ENCODE data around the gene C20orf204.

C20orf204 gene

DNA sequence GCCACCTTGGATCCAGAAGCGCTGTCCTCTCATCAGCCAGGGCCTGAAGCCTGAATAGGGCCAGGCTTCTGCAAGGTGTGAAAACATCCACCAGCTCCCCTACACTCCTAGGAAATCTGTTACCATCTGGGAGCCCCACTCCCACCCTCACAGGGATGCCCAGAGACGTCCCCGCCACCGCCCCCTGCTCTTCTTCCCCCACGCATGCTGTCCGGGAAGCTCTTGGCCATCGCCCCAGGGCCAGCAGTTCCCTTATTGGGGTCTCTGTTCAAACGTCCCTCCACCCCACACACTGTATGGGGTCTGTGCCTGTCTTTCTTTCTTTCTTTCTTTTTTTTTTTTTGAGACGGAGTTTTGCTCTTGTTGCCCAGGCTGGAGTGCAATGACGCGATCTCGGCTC lies 39.6 kb downstream of the C20orf204 start:
- TF ChIP-seq, protein P1, sequence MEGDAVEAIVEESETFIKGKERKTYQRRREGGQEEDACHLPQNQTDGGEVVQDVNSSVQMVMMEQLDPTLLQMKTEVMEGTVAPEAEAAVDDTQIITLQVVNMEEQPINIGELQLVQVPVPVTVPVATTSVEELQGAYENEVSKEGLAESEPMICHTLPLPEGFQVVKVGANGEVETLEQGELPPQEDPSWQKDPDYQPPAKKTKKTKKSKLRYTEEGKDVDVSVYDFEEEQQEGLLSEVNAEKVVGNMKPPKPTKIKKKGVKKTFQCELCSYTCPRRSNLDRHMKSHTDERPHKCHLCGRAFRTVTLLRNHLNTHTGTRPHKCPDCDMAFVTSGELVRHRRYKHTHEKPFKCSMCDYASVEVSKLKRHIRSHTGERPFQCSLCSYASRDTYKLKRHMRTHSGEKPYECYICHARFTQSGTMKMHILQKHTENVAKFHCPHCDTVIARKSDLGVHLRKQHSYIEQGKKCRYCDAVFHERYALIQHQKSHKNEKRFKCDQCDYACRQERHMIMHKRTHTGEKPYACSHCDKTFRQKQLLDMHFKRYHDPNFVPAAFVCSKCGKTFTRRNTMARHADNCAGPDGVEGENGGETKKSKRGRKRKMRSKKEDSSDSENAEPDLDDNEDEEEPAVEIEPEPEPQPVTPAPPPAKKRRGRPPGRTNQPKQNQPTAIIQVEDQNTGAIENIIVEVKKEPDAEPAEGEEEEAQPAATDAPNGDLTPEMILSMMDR (IDR thresholded peaks at IDR 0.05): no peak

DNA sequence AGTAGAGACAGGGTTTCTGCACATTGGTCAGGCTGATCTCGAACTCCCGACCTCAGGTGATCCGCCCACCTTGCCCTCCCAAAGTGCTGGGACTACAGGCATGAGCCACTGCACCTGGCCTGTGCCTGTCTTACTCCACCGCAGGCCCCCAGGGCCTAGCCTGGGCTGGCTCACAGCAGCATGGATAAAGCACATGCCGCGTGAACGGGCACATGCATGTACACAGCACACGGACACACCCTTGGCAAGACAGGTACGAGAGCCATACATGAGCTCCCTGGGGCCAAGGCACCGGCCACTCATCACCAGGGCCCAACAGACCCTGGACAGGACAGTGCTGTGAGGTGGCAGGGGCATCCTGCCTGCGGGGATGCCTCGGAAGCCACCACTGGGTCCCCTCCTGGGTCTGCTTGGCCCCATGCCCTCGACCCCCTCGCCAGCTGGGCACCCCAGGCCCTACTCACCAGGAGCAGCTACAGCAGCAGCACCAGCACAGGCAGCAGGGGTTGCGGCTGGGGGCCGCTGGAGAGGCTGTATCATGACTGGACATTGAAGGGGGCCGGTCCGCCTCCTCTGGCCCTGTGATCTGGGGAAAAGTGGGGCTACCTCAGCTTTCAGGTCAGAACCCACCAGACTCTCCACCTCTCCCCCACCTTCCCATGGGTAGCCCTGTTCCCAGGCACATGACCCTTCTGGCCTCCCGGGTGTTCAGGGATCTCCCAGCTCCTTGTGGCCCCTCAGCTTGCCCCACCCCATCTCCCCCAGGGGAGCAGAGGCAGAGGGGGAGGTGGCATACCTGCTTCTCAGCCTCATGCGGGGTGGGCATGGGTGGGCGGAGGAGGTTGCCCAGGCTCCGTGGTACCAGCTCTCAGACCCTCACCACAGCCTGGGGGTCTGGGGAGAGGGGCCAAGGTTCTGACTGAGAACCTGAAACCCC lies 40.3 kb downstream of the C20orf204 start:
- TF ChIP-seq, protein P1 (IDR thresholded peaks at IDR 0.05): no peak

DNA sequence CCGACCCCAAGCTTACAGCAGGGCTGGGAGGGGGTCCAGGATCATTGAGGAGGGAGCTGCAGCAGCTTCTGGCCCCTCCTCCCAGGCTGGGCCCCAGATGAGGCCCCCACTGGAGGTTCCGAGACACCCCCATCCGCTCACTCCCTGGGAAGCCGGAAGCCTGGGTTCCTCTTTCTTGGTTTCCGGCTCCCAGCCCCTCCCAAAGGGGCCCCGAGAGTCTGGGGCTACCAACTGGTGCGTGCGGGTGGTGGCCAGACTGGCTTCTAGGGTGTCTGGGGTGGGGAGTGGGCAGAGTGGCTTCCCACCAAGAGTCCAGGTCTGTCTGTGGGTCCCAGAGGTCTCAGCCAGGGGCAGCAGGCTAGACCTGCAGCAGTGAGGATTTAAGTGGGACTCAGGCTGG lies 41.1 kb downstream of the C20orf204 start:
- TF ChIP-seq, protein P1 (IDR thresholded peaks at IDR 0.05): no peak

DNA sequence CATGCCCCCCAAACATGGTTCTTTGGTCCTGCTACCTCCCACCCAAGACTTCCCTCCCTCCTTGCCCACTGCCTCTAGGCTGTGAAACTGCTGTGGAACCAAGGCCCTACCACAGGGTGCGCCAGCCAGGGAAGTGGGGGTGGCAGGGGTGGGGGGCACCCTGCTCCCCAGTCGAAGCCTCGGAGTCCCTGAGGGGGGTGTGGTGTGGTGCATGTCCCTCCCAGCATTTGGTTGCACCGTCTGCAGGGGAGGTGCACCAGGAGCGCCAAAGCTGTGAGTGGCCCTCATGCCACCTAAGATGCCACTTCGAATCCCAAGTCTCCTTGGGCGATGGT lies 41.5 kb downstream of the C20orf204 start:
- TF ChIP-seq, protein P1 (IDR thresholded peaks at IDR 0.05): no peak

DNA sequence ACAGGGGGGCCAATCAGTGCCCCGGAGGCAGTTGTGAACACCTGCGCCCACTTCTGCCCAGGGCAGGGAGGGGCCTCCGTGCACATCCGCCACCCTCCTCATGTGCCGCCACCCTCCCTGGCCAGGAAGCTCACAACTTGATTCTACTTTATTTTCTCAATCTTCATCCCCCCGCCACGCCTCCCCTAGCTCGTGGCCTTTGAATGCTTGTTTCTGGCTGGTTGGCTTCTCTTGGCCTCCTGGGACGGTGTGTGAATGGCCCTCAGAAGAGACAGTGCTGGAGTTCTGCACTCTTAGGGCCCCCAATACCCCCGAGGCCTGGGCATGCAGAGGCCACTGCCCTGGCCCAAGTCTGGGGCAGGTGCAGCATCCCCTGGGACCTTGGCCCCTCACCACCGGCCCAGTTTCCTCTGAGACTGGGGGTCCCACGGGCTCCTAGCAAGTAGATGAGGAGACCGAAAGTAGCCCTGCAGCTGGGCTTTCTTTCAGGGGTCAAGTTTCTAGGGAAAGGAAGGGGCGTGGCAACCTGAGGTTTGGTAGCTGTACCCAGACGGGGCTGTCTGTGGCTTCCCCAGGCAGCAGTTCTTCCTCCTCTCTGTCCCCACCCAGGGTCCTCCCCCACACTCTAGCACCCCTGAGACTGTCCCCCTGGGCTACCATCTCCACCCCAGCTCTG lies 42.0 kb downstream of the C20orf204 start:
- TF ChIP-seq, protein P1 (IDR thresholded peaks at IDR 0.05): no peak

DNA sequence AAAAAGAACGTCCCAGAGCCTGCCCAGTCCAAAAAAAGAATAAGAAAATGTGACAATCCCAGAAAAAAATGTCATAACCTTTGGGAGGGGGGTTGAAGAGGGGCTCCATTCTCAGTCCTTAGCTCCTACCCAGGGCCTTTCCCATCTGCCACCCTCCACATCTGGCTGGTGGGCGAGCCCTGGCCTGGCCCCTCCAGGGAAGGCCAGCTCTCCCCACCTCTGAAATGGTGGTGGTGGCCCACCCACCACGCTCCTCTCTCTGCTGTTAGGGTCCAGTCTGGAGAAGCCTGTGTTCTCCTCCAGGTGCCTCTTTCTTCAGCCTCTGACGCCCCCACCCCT lies 42.9 kb downstream of the C20orf204 start:
- TF ChIP-seq, protein P1 (IDR thresholded peaks at IDR 0.05): no peak

DNA sequence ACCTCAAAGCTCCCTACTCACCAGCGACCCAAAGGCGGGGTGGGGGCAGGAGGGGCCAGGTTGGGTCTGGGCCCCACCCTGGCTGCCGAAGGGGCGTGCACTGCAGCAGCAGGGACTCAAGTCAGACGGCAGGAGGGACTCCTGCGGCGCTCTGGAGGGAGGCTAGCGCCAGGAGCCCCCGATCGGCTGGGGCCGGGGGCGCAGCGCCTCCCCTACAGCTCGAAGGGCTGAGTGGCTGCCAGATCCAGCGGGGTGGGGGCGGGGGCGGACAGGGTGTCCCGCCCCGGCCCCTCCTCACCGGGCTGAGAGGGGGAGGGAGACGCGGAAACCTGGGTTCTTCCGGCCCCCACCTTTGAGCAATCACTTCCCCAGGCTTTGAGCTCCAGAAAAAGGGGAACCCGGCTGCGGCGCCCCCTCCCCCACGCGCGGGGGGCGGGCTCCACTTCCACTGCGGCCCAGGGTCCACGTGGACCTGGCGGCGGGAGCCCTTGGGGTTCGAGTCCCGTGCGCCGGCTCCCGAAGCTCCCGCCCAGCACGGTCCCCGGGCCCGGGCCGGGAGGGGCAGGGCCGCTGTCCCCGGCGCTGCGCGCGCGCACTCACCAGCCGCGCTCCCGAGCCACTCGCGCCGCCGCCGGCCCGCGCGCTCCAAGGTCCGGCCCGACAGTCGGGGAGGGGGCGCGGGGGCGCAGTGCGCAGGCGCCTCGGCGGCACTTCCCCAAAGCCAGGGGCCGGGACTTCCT lies 43.5 kb downstream of the C20orf204 start, which contains the start of gene RGS19:
Gene RGS19, minus strand, starts transcription at position 246 of the 740 bp plus-strand sequence. CDS start 2,632 bp downstream, outside the sequence.
- TF ChIP-seq, protein P1 (IDR thresholded peaks at IDR 0.05): no peak
